Measurements from ENCODE around the gene ZBTB7A. TPM values are rescaled to one million over a fixed set of nuclear protein-coding genes. Genes with fewer than 3 reads are reported as not detected.

ZBTB7A gene
- total RNA-seq, 2 donors from 2014 or later = 29.9 to 39.6 TPM

GRCh38 chr19:4052114-4052992 lies 14.3 kb downstream of the ZBTB7A start:
- Mint-ChIP-seq H3K27ac (no peak overlapping the region), H3K27me3 (ENCODE audit: low read depth) (no peaks in the 10 kb centered on the region), H3K9me3 (no peaks in the 10 kb centered on the region), H3K4me1 (ENCODE audit: low read depth) (peaks cover 27% of the 10 kb centered on the region), H3K36me3 (ENCODE audit: insufficient read depth in 2 of 2) (peaks cover 11 to 38% of the 10 kb centered on the region in 2 donors), H3K4me3 (peak overlapping the region; percentile 29 to 46)
- DNase-seq (no peak), ATAC-seq (replicated peaks in 1 of 2) (peak; percentile 18 to 45)

DNA sequence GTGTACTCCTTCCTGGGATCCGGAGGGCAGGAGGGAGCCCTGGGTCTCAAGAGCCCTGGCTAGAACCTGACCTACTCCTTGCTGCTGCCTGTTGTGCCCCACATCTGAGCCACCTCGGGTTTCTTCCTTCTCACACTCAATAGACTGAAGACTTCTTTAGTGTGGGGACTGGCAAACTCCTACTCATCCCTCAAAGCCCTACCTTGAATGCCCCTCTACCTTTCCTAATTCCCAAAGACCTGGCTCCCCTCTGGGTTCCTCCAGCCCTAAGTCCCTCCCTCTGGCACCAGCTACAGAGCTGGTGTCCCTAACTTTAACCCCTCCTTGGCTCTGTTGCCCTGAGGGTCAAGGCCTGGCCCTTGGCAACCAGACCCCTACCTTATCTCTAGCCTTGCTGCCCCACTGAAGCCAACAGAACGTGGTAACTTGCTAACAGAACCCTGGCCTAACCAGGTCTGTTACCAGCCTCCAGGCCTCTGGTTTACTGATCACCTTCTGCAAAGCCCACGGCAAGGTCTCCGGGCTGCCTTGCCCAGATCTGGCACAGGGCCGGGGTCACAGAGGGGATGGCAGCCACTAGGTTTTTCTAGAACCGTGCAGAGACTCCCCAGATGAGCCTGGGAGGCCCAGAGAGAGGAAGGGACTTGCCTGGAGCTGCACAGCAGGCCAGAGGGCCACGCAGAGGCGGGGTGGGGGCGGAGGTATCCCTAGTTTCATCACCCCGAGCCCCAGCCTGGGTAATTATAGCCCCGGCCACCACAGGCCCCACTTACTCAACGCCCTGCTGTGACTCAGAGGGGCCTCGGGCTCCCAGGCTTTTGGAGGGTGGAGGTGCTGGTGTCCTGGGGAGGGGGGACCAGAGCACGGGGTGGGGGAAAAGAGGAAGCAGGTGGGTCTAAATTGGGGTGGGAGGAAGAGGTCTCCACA lies 15.3 kb downstream of the ZBTB7A start:
- Mint-ChIP-seq H3K27ac (peak overlapping the region; percentile 86), H3K27me3 (ENCODE audit: low read depth) (no peaks in the 10 kb centered on the region), H3K4me1 (ENCODE audit: low read depth) (peaks cover 26% of the 10 kb centered on the region), H3K36me3 (ENCODE audit: insufficient read depth in 2 of 2) (peaks cover 11 to 35% of the 10 kb centered on the region in 2 donors), H3K4me3 (peak overlapping the region; percentile 8 to 46), H3K9me3 (no peaks in the 10 kb centered on the region)
- peak; percentile 56 to 63 for DNase-seq
- ATAC-seq (replicated peaks in 1 of 2) = peak; percentile 79 to 83

DNA sequence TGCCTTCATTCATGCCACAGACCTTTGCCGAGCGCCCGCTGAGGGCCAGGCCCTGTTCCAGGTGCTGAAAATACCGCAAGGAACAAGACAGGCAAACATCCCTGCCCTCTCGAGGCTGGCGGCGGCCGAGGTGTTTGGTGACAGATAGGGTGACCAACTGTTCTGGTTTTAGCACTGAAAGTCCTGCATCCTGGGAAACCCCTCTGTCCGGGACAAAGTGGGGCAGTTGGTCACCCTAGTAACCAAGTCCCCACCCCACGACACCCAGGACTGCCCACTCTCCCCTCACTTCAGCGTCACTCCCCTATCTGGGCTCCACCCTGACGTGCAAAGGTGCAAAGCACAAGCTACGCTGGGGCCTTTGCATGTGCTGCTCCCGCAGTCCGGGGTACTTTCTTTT lies 17.3 kb downstream of the ZBTB7A start:
- Mint-ChIP-seq H3K27ac (peak overlapping the region; percentile 13), H3K4me1 (ENCODE audit: low read depth) (peaks cover 26% of the 10 kb centered on the region), H3K36me3 (ENCODE audit: insufficient read depth in 2 of 2) (peaks cover 9 to 30% of the 10 kb centered on the region in 2 donors), H3K4me3 (no peak overlapping the region), H3K27me3 (ENCODE audit: low read depth) (no peaks in the 10 kb centered on the region), H3K9me3 (no peaks in the 10 kb centered on the region)
- ATAC-seq (replicated peaks in 1 of 2) = no peak
- DNase-seq = no peak

- Mint-ChIP-seq H3K4me1 (ENCODE audit: low read depth) (peaks cover 12% of the 10 kb centered on the region), H3K4me3 (no peak overlapping the region), H3K9me3 (no peaks in the 10 kb centered on the region), H3K27ac (no peak overlapping the region), H3K36me3 (ENCODE audit: insufficient read depth in 2 of 2) (peaks cover 0 to 18% of the 10 kb centered on the region in 2 donors), H3K27me3 (ENCODE audit: low read depth) (no peaks in the 10 kb centered on the region)
- ATAC-seq (replicated peaks in 1 of 2) (no peak), DNase-seq (no peak)
These were observed 19.6 kb downstream of the ZBTB7A start for GRCh38 chr19:4046946-4047683.

GRCh38 chr19:4046362-4046691 lies 20.4 kb downstream of the ZBTB7A start:
- peaks cover 10% of the 10 kb centered on the region for H3K4me1 Mint-ChIP-seq (ENCODE audit: low read depth)
- H3K4me3 Mint-ChIP-seq = no peak overlapping the region
- ATAC-seq (replicated peaks in 1 of 2) (no peak), DNase-seq (no peak)
- no peaks in the 10 kb centered on the region for H3K27me3 Mint-ChIP-seq (ENCODE audit: low read depth)
- H3K27ac Mint-ChIP-seq = peak overlapping the region; percentile 89
- peaks cover 0 to 16% of the 10 kb centered on the region in 2 donors for H3K36me3 Mint-ChIP-seq (ENCODE audit: insufficient read depth in 2 of 2)
- H3K9me3 Mint-ChIP-seq = no peaks in the 10 kb centered on the region

DNA sequence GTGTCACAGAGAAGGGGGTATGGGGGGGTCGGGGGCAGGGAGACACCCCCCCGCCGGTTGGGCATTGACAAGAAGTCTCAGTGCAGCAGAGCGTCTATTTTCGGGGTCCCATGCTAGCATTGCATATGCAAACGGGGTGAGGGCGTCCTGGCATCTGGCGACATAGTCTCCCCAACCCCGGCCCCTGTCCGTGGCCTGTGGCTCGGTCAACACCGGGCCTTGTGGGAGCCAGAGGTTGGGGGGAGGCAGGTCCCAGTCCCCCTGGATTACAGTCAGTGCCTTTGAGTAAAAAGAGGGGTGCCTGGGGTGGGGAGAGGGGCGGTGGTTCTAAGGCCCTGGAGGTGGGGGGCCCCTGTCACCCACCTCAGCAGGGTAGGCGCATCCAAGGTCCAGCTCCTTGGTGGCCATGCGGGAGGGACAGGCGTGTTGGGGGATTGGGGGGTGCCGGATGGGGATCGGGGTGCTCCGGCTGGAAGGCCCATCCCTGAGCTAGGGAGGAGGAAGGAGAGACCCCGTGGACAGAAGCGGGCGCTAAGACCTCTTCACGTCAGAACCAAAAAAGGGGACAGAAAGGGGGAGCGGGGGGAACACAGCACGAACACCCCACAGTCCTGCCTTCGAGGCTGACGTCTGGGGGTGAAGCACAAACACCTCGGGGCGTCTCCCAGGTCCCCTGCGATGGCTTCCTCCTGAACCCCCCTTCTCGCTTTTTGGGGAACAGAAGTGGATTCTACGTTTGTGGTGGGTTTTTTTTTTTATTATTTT lies 20.9 kb downstream of the ZBTB7A start:
- peaks cover 8% of the 10 kb centered on the region for H3K4me1 Mint-ChIP-seq (ENCODE audit: low read depth)
- H3K36me3 Mint-ChIP-seq (ENCODE audit: insufficient read depth in 2 of 2) = peaks cover 0 to 12% of the 10 kb centered on the region in 2 donors
- H3K4me3 Mint-ChIP-seq = no peak overlapping the region
- H3K27me3 Mint-ChIP-seq (ENCODE audit: low read depth) = no peaks in the 10 kb centered on the region
- H3K9me3 Mint-ChIP-seq = no peaks in the 10 kb centered on the region
- H3K27ac Mint-ChIP-seq = no peak overlapping the region
- DNase-seq (no peak), ATAC-seq (replicated peaks in 1 of 2) (no peak)

- no peaks in the 10 kb centered on the region for H3K9me3 Mint-ChIP-seq
- no peak for DNase-seq
- peaks cover 0 to 7% of the 10 kb centered on the region in 2 donors for H3K36me3 Mint-ChIP-seq (ENCODE audit: insufficient read depth in 2 of 2)
- no peak overlapping the region for H3K27ac Mint-ChIP-seq
- no peaks in the 10 kb centered on the region for H3K27me3 Mint-ChIP-seq (ENCODE audit: low read depth)
- no peak overlapping the region for H3K4me3 Mint-ChIP-seq
- no peak for ATAC-seq (replicated peaks in 1 of 2)
- H3K4me1 Mint-ChIP-seq (ENCODE audit: low read depth) = peaks cover 2% of the 10 kb centered on the region
These were observed 21.7 kb downstream of the ZBTB7A start for GRCh38 chr19:4044990-4045465.

DNA sequence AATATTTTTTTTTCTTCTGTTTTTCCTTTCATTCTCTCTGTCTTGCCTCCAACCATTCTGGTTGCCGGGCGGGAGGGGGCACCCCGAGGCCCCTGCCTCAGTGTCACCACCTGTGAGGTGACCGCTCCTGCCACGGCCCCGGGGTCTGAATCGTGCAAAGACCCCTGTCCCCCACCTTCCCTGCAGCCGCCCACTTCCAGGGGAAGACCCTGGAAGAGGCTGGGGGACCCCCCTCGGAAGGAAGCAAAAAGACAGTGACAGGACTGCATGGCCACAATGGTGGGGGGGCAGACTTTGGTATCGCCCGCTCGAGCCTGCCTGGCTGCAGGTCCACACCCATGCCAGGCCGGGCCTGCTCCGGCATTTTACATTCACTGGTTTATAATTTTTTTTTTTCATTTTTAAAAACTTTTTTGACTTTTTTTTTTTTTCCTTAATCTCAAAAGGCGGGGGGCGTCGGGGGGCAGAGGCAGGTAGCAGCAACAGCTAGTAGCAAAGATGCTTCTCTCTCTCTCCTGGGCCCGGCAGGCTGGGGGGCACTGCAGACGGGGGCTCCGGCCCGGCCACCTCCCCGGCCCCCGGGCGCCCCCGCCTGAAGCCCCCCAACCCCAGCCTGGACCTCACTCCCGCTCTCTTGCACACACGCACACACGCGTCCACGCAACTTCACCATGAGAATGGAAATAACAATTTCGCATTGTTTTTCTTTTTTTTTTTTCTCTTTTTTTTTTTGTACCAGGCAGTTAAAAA lies 22.6 kb downstream of the ZBTB7A start:
- no peak for ATAC-seq (replicated peaks in 1 of 2)
- Mint-ChIP-seq H3K4me1 (ENCODE audit: low read depth) (no peaks in the 10 kb centered on the region), H3K27me3 (ENCODE audit: low read depth) (no peaks in the 10 kb centered on the region), H3K36me3 (ENCODE audit: insufficient read depth in 2 of 2) (peaks cover 0 to 3% of the 10 kb centered on the region in 2 donors), H3K27ac (no peak overlapping the region), H3K4me3 (no peak overlapping the region), H3K9me3 (no peaks in the 10 kb centered on the region)
- no peak for DNase-seq

- Mint-ChIP-seq H3K36me3 (ENCODE audit: insufficient read depth in 2 of 2) (peaks cover 0 to 2% of the 10 kb centered on the region in 2 donors), H3K27ac (peak overlapping the region; percentile 50), H3K4me3 (no peak overlapping the region), H3K9me3 (no peaks in the 10 kb centered on the region), H3K4me1 (ENCODE audit: low read depth) (no peaks in the 10 kb centered on the region), H3K27me3 (ENCODE audit: low read depth) (no peaks in the 10 kb centered on the region)
- DNase-seq (no peak), ATAC-seq (replicated peaks in 1 of 2) (no peak)
These were observed 23.3 kb downstream of the ZBTB7A start for GRCh38 chr19:4043401-4043800.

GRCh38 chr19:4042731-4043082 lies 24.0 kb downstream of the ZBTB7A start:
- H3K4me1 Mint-ChIP-seq (ENCODE audit: low read depth) = no peaks in the 10 kb centered on the region
- no peak overlapping the region for H3K27ac Mint-ChIP-seq
- H3K9me3 Mint-ChIP-seq = no peaks in the 10 kb centered on the region
- no peaks in the 10 kb centered on the region for H3K27me3 Mint-ChIP-seq (ENCODE audit: low read depth)
- H3K4me3 Mint-ChIP-seq = no peak overlapping the region
- ATAC-seq (replicated peaks in 1 of 2) (peak in 1 of 2 donors; percentile 17), DNase-seq (no peak)
- peaks cover 0 to 1% of the 10 kb centered on the region in 2 donors for H3K36me3 Mint-ChIP-seq (ENCODE audit: insufficient read depth in 2 of 2)

GRCh38 chr19:4042064-4042730 lies 24.5 kb downstream of the ZBTB7A start:
- ATAC-seq (replicated peaks in 1 of 2) = peak in 1 of 2 donors; percentile 6
- no peak for DNase-seq
- Mint-ChIP-seq H3K4me1 (ENCODE audit: low read depth) (no peaks in the 10 kb centered on the region), H3K27me3 (ENCODE audit: low read depth) (no peaks in the 10 kb centered on the region), H3K27ac (no peak overlapping the region), H3K9me3 (no peaks in the 10 kb centered on the region), H3K36me3 (ENCODE audit: insufficient read depth in 2 of 2) (peaks cover 0 to 1% of the 10 kb centered on the region in 2 donors), H3K4me3 (no peak overlapping the region)

Measured in activated T-cell treated with anti-CD3 and anti-CD28 coated beads, Interleukin-2, amount 50 U/mL, for 72 hours (primary cell).